ENCODE results near the gene PTPRN.

PTPRN gene

GRCh38 chr2:219277703-219278654 is 31.2 kb downstream of the PTPRN start:
- H3K27ac ChIP-seq: peak overlapping the region; percentile 98
- peaks cover 29 to 35% of the 10 kb centered on the region in 2 experiments for H3K4me1 ChIP-seq (ENCODE audit: control insufficient read depth in 1 of 2, insufficient read depth in 1 of 2, low read depth in 1 of 2, low read length in 1 of 2)
- peaks cover 21% of the 10 kb centered on the region for H3K36me3 ChIP-seq
- H3K9me3 ChIP-seq: no peaks in the 10 kb centered on the region
- H3K4me3 ChIP-seq (ENCODE audit: low read depth in 1 of 2, low read length in 1 of 2): peak overlapping the region; percentile 81 to 82
- H3K27me3 ChIP-seq: peaks cover 14% of the 10 kb centered on the region
- TF ChIP-seq CTCF (IDR thresholded peaks at IDR 0.05): peak; percentile 99

GRCh38 chr2:219274361-219274921 is 34.8 kb downstream of the PTPRN start:
- H3K36me3 ChIP-seq: no peaks in the 10 kb centered on the region
- no peak for TF ChIP-seq CTCF (IDR thresholded peaks at IDR 0.05)
- peaks cover 16 to 19% of the 10 kb centered on the region in 2 experiments for H3K4me1 ChIP-seq (ENCODE audit: control insufficient read depth in 1 of 2, insufficient read depth in 1 of 2, low read depth in 1 of 2, low read length in 1 of 2)
- no peak overlapping the region for H3K4me3 ChIP-seq (ENCODE audit: low read depth in 1 of 2, low read length in 1 of 2)
- peaks cover 35% of the 10 kb centered on the region for H3K27me3 ChIP-seq
- no peaks in the 10 kb centered on the region for H3K9me3 ChIP-seq
- H3K27ac ChIP-seq: no peak overlapping the region

- Histone ChIP-seq H3K36me3 (no peaks in the 10 kb centered on the region), H3K27me3 (peaks cover 40% of the 10 kb centered on the region), H3K4me1 (ENCODE audit: control insufficient read depth in 1 of 2, insufficient read depth in 1 of 2, low read depth in 1 of 2, low read length in 1 of 2) (peaks cover 16 to 17% of the 10 kb centered on the region in 2 experiments), H3K9me3 (no peaks in the 10 kb centered on the region), H3K27ac (no peak overlapping the region), H3K4me3 (ENCODE audit: low read depth in 1 of 2, low read length in 1 of 2) (no peak overlapping the region)
- no peak for TF ChIP-seq CTCF (IDR thresholded peaks at IDR 0.05)
Observed at GRCh38 chr2:219273937-219274336, 35.3 kb downstream of the PTPRN start.

- H3K4me1 ChIP-seq (ENCODE audit: control insufficient read depth in 1 of 2, insufficient read depth in 1 of 2, low read depth in 1 of 2, low read length in 1 of 2): peaks cover 7% of the 10 kb centered on the region in 2 experiments
- TF ChIP-seq CTCF (IDR thresholded peaks at IDR 0.05): no peak
- H3K27ac ChIP-seq: no peak overlapping the region
Observed at GRCh38 chr2:219272995-219273394, 36.2 kb downstream of the PTPRN start.

GRCh38 chr2:219272356-219272755 is 36.8 kb downstream of the PTPRN start:
- peaks cover 42% of the 10 kb centered on the region for H3K27me3 ChIP-seq
- H3K4me3 ChIP-seq (ENCODE audit: low read depth in 1 of 2, low read length in 1 of 2): no peak overlapping the region
- H3K27ac ChIP-seq: no peak overlapping the region
- no peak for TF ChIP-seq CTCF (IDR thresholded peaks at IDR 0.05)
- H3K4me1 ChIP-seq (ENCODE audit: control insufficient read depth in 1 of 2, insufficient read depth in 1 of 2, low read depth in 1 of 2, low read length in 1 of 2): peaks cover under 1% of the 10 kb centered on the region in 2 experiments
- H3K9me3 ChIP-seq: no peaks in the 10 kb centered on the region
- H3K36me3 ChIP-seq: no peaks in the 10 kb centered on the region

More at GRCh38 chr2:219272995-219273394, 36.2 kb downstream of the PTPRN start:
- Histone ChIP-seq H3K27me3 (peaks cover 42% of the 10 kb centered on the region), H3K4me3 (ENCODE audit: low read depth in 1 of 2, low read length in 1 of 2) (no peak overlapping the region), H3K36me3 (no peaks in the 10 kb centered on the region), H3K9me3 (no peaks in the 10 kb centered on the region)
